SIG-M5 (cell line): Measurements from ENCODE around the gene EFNA1.
"Not testable (repeated sequence)": the region's sequence is repeated elsewhere in the genome, so short reads cannot be mapped to it uniquely, and the experiment has no call there.

Experiments used
- DNase-seq: peaks from one replicate; lab custom pipeline; 2025; lab: John Stamatoyannopoulos, UW

The EFNA1 gene

DNA sequence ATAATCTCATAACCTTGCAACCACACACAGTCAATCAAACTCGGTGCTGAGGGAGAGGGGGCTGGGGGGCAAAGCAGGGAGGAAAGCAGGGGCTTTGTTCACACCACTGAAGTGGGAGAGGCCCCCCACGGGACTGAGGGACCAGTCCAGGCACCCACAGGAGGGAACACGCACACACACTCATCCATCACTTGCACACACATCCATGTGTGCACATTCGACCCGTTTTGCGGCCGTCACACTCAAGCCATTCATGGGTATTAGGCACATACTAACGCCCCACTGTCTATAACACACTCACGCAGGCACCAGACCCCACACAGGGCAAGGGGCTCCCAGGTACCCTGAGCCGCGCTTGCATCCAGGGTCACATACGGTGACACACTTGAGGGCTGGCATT lies 35.0 kb upstream of the EFNA1 start:
- no peak for DNase-seq

GRCh38 chr1:155093911-155094621 lies 33.6 kb upstream of the EFNA1 start:
- no peak for DNase-seq

GRCh38 chr1:155094622-155094948 lies 33.1 kb upstream of the EFNA1 start:
- DNase-seq, result no peak

GRCh38 chr1:155099331-155099730 lies 28.3 kb upstream of the EFNA1 start:
- DNase-seq, result no peak

- no peak for DNase-seq
These were observed 24.4 kb upstream of the EFNA1 start for GRCh38 chr1:155103325-155103724.

DNA sequence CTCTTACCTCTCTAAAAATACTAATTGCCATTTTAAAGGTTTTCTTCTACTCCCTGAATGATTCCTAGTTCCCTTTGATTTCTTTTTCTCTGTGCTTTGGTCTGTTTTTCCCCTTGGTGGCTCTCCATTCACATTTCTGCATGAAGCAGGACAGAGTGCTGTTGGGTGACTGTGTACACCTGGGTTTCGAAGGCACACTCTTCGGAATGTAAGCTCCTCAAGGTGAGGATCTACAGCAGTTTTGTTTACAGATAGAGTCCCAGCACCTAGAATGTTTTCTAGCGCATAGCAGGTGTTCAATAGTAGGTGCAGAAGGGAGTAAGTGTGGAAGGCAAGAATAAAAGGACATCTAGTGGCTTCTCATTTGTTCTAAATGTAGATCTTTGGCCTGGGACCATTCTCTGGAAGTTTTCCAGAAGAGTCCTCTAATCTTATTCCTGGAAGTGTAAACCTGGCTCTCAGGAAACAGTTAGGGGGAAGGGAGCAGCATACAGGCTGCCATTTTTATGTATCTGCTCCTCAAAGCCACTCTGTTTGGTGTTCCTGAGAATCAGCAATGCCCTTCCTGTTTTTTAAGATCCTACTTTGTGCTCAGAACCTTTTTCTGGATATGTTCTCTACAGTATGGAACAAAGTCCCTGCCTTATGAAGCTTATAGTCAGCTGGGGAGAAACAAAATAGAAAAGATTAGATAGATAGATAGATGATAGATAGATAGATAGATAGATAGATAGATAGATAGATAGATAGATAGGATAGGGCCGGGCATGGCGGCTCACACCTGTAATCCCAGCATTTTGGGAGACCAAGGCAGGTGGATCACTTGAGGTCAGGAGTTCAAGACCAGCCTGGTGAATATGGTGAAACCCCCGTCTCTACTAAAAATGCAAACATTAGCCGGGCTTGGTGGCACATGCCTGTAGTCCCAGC lies 22.8 kb upstream of the EFNA1 start:
- no peak for DNase-seq

GRCh38 chr1:155105604-155106011 lies 22.1 kb upstream of the EFNA1 start:
- DNase-seq, result no peak

DNA sequence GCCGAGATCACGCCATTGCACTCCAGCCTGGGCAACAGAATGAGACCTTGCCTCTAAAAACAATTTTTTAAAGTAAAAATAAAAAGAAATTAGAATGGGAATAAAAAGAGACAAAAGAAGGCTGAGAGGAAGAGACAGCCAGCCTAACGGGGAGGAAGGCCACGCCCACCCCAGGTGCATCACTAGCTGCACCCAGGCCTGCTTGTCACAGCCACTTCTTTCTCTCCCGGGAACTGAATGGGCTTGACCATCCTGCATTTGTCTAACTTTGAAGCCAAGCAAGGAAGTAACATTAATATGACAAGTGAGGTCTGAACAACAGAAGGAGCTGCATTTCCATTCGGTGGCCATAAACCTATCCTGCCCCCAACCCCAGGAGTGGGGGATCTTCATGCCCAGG lies 20.8 kb upstream of the EFNA1 start:
- DNase-seq, result no peak

DNA sequence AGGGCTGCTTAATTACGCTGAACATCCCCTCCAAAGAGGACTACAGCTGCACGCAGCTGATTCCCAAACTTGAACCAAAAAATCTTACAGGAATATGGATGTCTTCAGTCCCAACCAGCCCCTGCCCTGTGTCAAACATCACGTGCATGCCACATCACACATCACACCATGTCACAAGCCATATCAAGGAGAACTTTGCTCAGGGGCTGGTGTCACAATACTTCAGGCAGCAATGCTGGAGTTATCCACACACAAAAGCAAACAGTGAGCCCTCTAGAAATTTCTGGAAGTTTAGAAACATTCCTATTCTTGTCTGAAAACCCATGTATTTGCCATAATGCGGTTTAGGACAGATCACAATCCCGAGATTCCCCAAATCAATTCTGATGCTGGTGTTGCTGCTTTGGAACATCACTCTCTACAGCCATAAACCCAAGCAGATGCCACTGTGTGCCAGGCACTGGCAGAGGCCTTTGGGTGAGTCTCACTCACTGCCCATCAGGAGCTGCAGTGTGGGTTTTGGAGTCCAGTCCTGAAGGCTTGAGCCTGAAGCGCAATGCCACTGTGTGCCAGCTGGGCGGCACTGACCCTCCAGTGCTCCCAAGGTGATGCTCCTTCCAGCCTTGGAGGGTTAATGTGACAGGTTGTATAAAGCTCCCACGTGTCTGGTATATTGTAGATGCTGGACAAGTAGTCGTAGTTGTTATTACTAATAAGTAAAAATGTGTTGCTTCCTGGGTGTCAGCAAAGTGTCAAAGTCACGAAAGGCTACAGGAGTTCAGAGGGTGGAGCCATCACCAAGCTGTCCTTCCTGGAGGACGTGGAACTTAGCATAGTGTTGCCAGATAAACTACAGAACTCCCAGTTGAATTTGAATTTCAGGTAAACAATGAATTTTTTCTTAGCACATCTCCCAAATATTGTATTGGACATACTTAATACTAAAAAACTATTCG lies 20.1 kb upstream of the EFNA1 start:
- DNase-seq, result no peak

GRCh38 chr1:155108296-155108695 lies 19.4 kb upstream of the EFNA1 start:
- DNase-seq, result no peak

DNA sequence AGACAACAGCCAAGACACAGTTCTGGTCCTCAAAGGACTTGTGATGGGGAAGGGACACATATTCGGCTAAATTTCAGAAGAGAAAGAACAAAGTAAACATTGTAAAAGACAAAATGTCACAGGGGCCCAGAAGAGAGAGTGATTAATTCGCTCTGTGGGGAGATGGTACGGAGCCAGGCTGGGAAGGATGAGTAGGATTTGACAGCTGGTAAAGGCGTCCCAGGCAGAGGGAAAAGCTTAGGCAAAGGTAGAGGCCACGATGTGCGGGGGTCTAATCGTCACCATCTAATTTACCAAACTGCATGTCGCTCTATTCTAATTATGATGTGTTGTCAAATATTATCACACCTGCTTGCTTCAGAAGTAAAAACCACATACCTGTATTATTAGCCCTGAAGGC lies 17.3 kb upstream of the EFNA1 start:
- DNase-seq, result no peak

DNA sequence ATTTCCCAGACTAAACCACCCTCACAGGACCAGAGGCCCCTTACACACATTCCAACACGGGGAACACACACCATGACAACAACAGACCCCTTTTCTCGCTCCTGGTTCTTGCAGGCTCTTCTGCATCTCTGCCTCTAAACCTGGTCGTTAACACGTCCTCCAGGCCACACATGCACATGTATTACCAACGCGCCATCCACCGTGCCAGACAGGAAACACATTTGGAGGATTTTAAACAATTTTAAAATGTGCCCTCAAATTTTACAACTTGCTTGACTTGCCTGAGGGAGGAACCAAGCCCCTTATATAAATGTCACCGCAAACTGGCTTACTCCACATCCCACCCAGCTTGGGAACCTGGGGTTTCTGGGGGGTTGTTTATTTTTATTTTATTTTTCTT lies 16.9 kb upstream of the EFNA1 start:
- DNase-seq, result no peak

- no peak for DNase-seq
These were observed 14.2 kb upstream of the EFNA1 start for GRCh38 chr1:155113450-155113980.

- no peak for DNase-seq
These were observed 11.4 kb upstream of the EFNA1 start for GRCh38 chr1:155116113-155116764.

- no peak for DNase-seq
These were observed 10.1 kb upstream of the EFNA1 start for GRCh38 chr1:155117610-155118009.

DNA sequence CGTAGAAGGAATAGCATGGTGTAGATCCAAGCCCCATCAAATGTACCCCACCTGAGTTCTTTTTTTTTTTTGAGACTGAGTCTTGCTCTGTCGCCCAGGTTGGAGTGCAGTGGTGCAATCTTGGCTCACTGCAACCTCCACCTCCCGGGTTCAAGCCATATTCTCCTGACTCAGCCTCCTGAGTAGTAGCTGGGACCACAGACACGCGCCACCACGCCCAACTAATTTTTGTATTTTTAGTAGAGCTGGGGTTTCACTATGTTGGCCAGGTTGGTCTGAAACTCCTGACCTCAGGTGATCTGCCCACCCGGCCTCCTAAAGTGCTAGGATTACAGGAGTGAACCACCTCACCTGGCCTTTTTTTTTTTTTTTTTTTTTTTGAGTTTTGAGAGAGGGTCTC lies 9.6 kb upstream of the EFNA1 start:
- not testable (repeated sequence) for DNase-seq

GRCh38 chr1:155120253-155120652 lies 7.4 kb upstream of the EFNA1 start:
- no peak for DNase-seq

DNA sequence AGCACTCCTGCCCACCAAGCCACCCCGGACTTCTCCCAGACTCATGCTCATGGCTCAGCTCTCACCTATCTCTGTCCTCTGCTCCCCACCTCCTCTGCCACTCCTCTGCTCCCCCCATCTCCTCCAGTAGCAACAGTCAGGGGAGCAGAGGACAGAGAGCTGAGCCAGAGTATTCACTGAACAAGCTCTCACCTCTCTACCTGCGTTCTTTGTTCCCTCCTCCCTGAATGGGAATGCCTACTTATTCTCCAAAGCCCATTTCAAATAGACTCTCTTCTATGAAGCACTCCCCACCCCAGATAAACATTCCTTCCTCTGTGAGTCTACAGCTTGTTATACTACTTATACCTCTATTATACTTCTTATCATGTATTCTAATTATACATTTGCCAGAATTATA lies 6.4 kb upstream of the EFNA1 start:
- DNase-seq, result no peak

GRCh38 chr1:155122308-155122707 lies 5.4 kb upstream of the EFNA1 start:
- no peak for DNase-seq

GRCh38 chr1:155123801-155124200 lies 3.9 kb upstream of the EFNA1 start:
- no peak for DNase-seq
